Activated B cell treated with CpG ODN at 0.5 μM for 24 hours (primary cell): Measurements from ENCODE around the gene OGA. TPM values are rescaled to one million over a fixed set of nuclear protein-coding genes. Genes with fewer than 3 reads are reported as not detected.

Source experiments
- ATAC-seq: fragments of 200-7000 bp; cut with Tn5 transposase; one replicate; pipeline ENCODE4 v1.10.0; 2021; ENCODE audit warnings: low read depth, mild to moderate bottlenecking, moderate library complexity
- CTCF ChIA-PET: fragments of 350-600 bp; sonication (Branson Sonifier 250); formaldehyde crosslinking; loops from one replicate; lab custom pipeline; 2021; ENCODE audit warnings: antibody characterized with exemption; lab: Charles Lee
- POLR2A ChIA-PET: fragments of 350-600 bp; sonication (Branson Sonifier 250); formaldehyde crosslinking; loops from one replicate; lab custom pipeline; 2021; ENCODE audit warnings: antibody characterized with exemption; lab: Charles Lee
- DNase-seq: peaks from one replicate; pipeline ENCODE4 v3.0.0; 2022
- H3K27ac Mint-ChIP-seq: one replicate; pipeline ENCODE4 v1.8.0; 2020; ENCODE audit warnings: mixed read lengths
- H3K27me3 Mint-ChIP-seq: one replicate; pipeline ENCODE4 v1.8.0; 2021; ENCODE audit warnings: mixed read lengths
- H3K36me3 Mint-ChIP-seq: one replicate; pipeline ENCODE4 v1.8.0; 2021; ENCODE audit warnings: low read depth, mixed read lengths
- H3K4me1 Mint-ChIP-seq: one replicate; pipeline ENCODE4 v1.8.0; 2021; ENCODE audit warnings: mixed read lengths
- H3K4me3 Mint-ChIP-seq: one replicate; pipeline ENCODE4 v1.8.0; 2020; ENCODE audit warnings: mild to moderate bottlenecking, mixed read lengths
- H3K9me3 Mint-ChIP-seq: one replicate; pipeline ENCODE4 v1.8.0; 2020; ENCODE audit warnings: mixed read lengths
- intact Hi-C: fragments of 100-400 bp; cut with micrococcal nuclease; formaldehyde crosslinking; loops from one replicate; pipeline ENCODE4 v1.15.1; 2024
- total RNA-seq: library from RNA; stranded (reverse); gene quantifications from 2 replicates; pipeline ENCODE4 v1.2.3, GENCODE V29; 2022
- TF ChIP-seq, protein P1 (sequence below): fragments of 200-600 bp; IDR thresholded peaks from one replicate; pipeline ENCODE4 v1.8.0; 2022; ENCODE audit warnings: antibody characterized with exemption, mild to moderate bottlenecking

The OGA gene
- total RNA-seq, 1 donor from 2014 or later = 271 TPM

DNA sequence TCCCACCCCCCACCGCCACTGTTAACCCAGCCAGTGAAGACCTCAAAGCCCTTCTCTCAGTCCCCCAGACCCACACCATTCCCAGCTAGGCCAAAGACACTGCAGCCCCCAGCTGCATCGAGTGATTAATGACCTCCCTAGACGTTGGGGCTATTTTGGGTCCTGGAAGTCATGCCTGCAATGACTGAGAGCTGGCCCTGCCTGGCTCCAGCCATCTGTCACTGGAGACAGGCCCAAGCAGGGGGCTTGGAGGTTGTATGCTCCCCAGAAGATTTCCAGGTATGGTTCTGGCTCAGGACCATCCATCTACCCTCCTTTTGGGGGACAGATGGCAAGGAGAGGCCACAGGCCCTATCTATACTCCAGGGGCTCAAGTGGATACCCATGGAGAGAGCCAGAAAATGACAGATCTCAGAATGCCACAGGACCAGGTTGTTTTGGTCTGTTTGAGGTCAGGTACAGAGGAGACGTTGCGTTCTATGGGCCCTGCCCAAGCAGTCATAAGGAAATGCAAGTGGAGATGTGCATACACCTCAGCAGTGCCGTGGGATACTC, 20.2 kb upstream of the OGA start:
- DNase-seq (no peak), ATAC-seq (no peak)
- CTCF ChIA-PET = interaction anchor here (1.4 to 12.5 kb wide), 3 partner anchors 85 to 233 kb away, joined by 3 to 372 read pairs (median 182); partner anchors contain the start of gene HPS6
- POLR2A ChIA-PET = interaction anchor here (1.2 to 3.9 kb wide), 2 partner anchors 20 to 229 kb away, joined by 4 to 22 read pairs; partner anchors contain the start of gene OGA
- H3K27ac Mint-ChIP-seq = peak overlapping the region; percentile 12
- no peaks in the 10 kb centered on the region for H3K27me3 Mint-ChIP-seq
- peaks cover 2% of the 10 kb centered on the region for H3K36me3 Mint-ChIP-seq
- TF ChIP-seq, protein P1, sequence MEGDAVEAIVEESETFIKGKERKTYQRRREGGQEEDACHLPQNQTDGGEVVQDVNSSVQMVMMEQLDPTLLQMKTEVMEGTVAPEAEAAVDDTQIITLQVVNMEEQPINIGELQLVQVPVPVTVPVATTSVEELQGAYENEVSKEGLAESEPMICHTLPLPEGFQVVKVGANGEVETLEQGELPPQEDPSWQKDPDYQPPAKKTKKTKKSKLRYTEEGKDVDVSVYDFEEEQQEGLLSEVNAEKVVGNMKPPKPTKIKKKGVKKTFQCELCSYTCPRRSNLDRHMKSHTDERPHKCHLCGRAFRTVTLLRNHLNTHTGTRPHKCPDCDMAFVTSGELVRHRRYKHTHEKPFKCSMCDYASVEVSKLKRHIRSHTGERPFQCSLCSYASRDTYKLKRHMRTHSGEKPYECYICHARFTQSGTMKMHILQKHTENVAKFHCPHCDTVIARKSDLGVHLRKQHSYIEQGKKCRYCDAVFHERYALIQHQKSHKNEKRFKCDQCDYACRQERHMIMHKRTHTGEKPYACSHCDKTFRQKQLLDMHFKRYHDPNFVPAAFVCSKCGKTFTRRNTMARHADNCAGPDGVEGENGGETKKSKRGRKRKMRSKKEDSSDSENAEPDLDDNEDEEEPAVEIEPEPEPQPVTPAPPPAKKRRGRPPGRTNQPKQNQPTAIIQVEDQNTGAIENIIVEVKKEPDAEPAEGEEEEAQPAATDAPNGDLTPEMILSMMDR = no peak
- H3K9me3 Mint-ChIP-seq = no peaks in the 10 kb centered on the region
- H3K4me3 Mint-ChIP-seq = peak overlapping the region; percentile 88
- intact Hi-C loops = no loop called here
- H3K4me1 Mint-ChIP-seq = peaks cover 58% of the 10 kb centered on the region

DNA sequence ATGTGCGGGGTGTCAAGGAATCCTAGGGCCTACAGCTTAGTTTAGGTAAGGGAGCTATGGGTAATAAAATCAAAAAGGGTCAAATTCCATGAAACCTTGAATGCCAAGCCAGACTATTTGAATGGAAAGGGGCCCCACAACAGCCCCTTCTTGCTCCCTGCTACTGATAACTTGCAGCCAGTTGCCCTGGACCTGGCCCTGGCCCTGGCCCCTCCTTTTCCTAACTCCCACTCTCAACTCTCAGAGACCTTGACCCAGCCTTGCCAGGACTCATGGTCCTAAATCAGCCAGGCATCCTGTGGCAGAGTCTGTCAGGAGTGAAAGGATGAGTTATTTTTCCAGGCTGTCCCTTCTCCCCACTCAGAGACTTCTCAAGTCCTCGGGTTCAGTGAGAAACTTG, 19.5 kb upstream of the OGA start:
- H3K4me1 Mint-ChIP-seq = peaks cover 57% of the 10 kb centered on the region
- no peak overlapping the region for H3K27ac Mint-ChIP-seq
- ATAC-seq (no peak), DNase-seq (no peak)
- H3K27me3 Mint-ChIP-seq = no peaks in the 10 kb centered on the region
- CTCF ChIA-PET = interaction anchor here (1.3 to 12.5 kb wide), 3 partner anchors 64 to 233 kb away, joined by 5 to 372 read pairs (median 182); partner anchors contain the start of gene HPS6
- POLR2A ChIA-PET = interaction anchor here (0.8 to 1.2 kb wide), 3 partner anchors 19 to 219 kb away, joined by 3 to 4 read pairs (median 4); partner anchors contain the start of genes ARMH3 and OGA
- intact Hi-C loops = no loop called here
- H3K36me3 Mint-ChIP-seq = peaks cover 2% of the 10 kb centered on the region
- TF ChIP-seq, protein P1 = no peak
- no peak overlapping the region for H3K4me3 Mint-ChIP-seq
- H3K9me3 Mint-ChIP-seq = no peaks in the 10 kb centered on the region

DNA sequence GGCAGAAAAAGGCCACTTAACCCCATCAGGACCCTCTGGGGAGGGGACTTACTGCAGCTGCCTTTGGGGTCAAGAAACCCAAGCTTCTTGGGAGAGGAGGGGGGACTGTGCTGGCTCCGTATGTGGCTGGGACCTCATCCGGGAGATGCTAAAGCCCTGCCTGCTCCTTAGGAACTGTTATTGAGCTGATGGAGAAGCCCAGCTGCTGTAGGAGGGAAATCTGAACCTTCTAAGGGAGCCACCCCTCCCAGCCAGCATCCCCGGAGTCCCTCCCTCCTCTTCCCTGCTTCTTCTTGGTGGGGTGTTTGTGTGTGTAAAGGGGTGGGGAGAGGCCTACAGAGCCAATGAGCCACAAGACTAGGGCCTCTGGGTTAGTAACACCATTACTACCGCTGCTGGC, 17.1 kb upstream of the OGA start:
- Mint-ChIP-seq H3K9me3 (no peaks in the 10 kb centered on the region), H3K27me3 (no peaks in the 10 kb centered on the region), H3K4me3 (no peak overlapping the region), H3K27ac (no peak overlapping the region), H3K36me3 (no peaks in the 10 kb centered on the region), H3K4me1 (peaks cover 52% of the 10 kb centered on the region)
- POLR2A ChIA-PET = interaction anchor here (0.9 to 1.9 kb wide), 2 partner anchors 17 to 220 kb away, joined by 3 to 22 read pairs; partner anchors contain the start of genes ARMH3 and OGA
- CTCF ChIA-PET = interaction anchor here (0.7 to 12.5 kb wide), 9 partner anchors 9 to 236 kb away, joined by 3 to 372 read pairs (median 4); partner anchors contain the start of genes HPS6, KCNIP2 and OGA
- TF ChIP-seq, protein P1 = no peak
- intact Hi-C loops = no loop called here
- DNase-seq = no peak
- ATAC-seq = no peak

DNA sequence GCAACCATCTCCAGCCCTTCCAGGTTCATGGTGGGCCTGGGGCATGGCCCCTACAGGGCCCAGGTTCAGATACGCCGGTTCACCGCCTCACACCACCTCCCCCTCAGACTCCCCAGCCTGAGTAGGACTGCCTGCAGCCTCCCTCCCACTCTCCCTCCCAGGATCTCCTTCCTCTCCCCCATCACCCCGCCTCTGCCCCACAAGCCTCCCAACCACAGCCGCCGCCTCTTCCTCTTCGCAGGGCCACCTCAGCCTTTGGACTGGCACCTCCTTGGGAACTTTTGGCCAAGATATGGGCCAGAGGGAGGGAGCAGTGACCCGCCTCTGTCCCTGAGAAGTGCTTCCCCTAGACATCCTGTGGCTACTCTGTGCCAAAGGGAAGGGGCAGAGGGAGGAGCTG, 16.1 kb upstream of the OGA start:
- CTCF ChIA-PET = no interaction called here
- no peaks in the 10 kb centered on the region for H3K9me3 Mint-ChIP-seq
- intact Hi-C loops = loop anchor here (5.0 kb wide), 1 partner anchor 837 kb away; the partner anchor contains the start of gene LZTS2
- no peak for DNase-seq
- no peak overlapping the region for H3K27ac Mint-ChIP-seq
- no peak for ATAC-seq
- no peaks in the 10 kb centered on the region for H3K36me3 Mint-ChIP-seq
- POLR2A ChIA-PET = no interaction called here
- TF ChIP-seq, protein P1 = no peak
- no peak overlapping the region for H3K4me3 Mint-ChIP-seq
- H3K27me3 Mint-ChIP-seq = no peaks in the 10 kb centered on the region
- peaks cover 51% of the 10 kb centered on the region for H3K4me1 Mint-ChIP-seq

DNA sequence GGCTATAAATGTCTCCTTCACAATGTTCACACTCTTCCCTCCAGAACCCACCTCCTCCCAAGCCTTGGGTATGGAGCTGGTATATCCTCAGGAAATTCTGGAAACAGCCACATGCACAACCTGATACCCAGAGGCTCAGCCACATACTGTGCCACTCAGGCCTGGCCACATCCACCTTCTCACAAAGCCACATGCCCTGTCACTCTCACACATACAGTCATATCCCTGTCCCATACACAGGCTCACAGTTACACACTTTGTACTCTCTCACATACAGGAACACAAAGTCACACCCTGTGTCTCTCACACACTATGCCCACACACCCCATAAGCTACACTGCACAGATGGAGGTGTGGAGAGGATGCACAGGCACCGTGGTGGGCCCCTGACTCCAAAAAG, 15.2 kb upstream of the OGA start:
- ChIA-PET POLR2A (interaction anchor here (0.7 kb wide), 1 partner anchor 285 kb away, joined by 10 read pairs; no protein-coding TSS in a partner anchor), CTCF (interaction anchor here (0.9 to 2.0 kb wide), 3 partner anchors 10 to 239 kb away, joined by 3 to 5 read pairs (median 4); partner anchors contain the start of gene KCNIP2)
- no peaks in the 10 kb centered on the region for H3K36me3 Mint-ChIP-seq
- no peaks in the 10 kb centered on the region for H3K9me3 Mint-ChIP-seq
- ATAC-seq (no peak), DNase-seq (no peak)
- H3K27me3 Mint-ChIP-seq = no peaks in the 10 kb centered on the region
- peaks cover 46% of the 10 kb centered on the region for H3K4me1 Mint-ChIP-seq
- intact Hi-C loops = loop anchor here (5.0 kb wide), 1 partner anchor 836 kb away; the partner anchor contains the start of gene LZTS2
- no peak overlapping the region for H3K4me3 Mint-ChIP-seq
- TF ChIP-seq, protein P1 = no peak
- H3K27ac Mint-ChIP-seq = peak overlapping the region; percentile 61
